Spinal cord (tissue), 10 donors: ENCODE results near the gene SPATA3. TPM values are rescaled to one million over a fixed set of nuclear protein-coding genes. Genes with fewer than 3 reads are reported as not detected.
"Not testable (repeated sequence)": the region's sequence is repeated elsewhere in the genome, so short reads cannot be mapped to it uniquely, and the experiment has no call there.

Experiments used
- DNase-seq, 6 donors: peaks; one replicate each; pipeline versions ENCODE4 v3.0.0 to v3.0.0-alpha.2; 2013 to 2015; ENCODE audit warnings: low spot score in 6 of 6, low read depth in 4 of 6
- H3K27ac ChIP-seq: one replicate; pipeline ENCODE4 v1.5.1; 2013; ENCODE audit warnings: low read depth, low read length, control low read depth
- H3K27me3 ChIP-seq: one replicate; pipeline ENCODE4 v1.6.1; 2013; ENCODE audit warnings: low read length; ENCODE audit not compliant: control insufficient read depth, insufficient read depth
- H3K36me3 ChIP-seq: one replicate; pipeline ENCODE4 v1.6.1; 2013; ENCODE audit warnings: low read length; ENCODE audit not compliant: control insufficient read depth, insufficient read depth
- H3K4me1 ChIP-seq: one replicate; pipeline ENCODE4 v1.6.1; 2013; ENCODE audit warnings: low read length; ENCODE audit not compliant: control insufficient read depth, insufficient read depth
- H3K4me3 ChIP-seq: one replicate; pipeline ENCODE4 v1.5.1; 2013; ENCODE audit warnings: low read depth, low read length, control low read depth
- H3K9me3 ChIP-seq: one replicate; pipeline ENCODE4 v1.6.1; 2013; ENCODE audit warnings: low read length; ENCODE audit not compliant: control insufficient read depth, insufficient read depth
- WGBS: methylation state at CpG from one replicate; pipeline ENCODE4 v1.1.5; 2013; ENCODE audit warnings: missing lambda C conversion rate; ENCODE audit not compliant: insufficient coverage; 5-methylcytosine and 5-hydroxymethylcytosine counted together
- polyA plus RNA-seq, 2 donors: library from polyadenylated mRNA; unstranded; fragments of 120-200 nt; gene quantifications; one replicate each; pipeline ENCODE4 v1.2.1, GENCODE V29; 2013; ENCODE audit not compliant: insufficient read length in 2 of 2
- total RNA-seq, 2 donors: library from RNA; depleted of rRNA in 1 of 2; stranded (reverse); fragments of 120-200 nt in 1 of 2; fragments of >200 nt in 1 of 2; gene quantifications; one replicate each; pipeline versions ENCODE4 v1.2.3 to v1.2.4, GENCODE V29; 2013 to 2014
- donor health status: healthy.

SPATA3 gene
- total and polyA plus RNA-seq, 4 donors: not detected

DNA sequence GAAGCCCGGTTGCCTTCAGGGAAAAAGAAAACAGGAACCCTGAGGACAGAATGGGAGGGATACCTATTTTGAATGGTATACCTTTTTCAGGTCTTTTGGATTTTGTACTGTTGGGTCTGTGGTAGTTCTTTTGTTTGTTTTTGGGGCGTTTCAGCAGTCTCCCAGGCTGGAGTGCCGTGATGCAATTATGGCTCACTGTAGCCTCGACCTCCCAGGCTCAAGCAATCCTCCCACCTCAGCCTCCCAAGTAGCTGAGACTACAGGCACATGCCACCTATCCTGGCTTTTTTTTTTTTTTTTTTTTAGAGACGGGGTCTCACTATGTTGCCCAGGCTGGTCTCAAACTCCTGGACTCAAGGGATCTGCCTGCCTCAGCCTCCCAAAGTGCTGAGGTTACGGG is 27.6 kb upstream of the SPATA3 start:
- H3K4me3 ChIP-seq, H3K27me3 ChIP-seq, H3K9me3 ChIP-seq, DNase-seq, H3K4me1 ChIP-seq, H3K36me3 ChIP-seq, H3K27ac ChIP-seq: not testable (repeated sequence)
- WGBS: 96% methylated on average over 5 of the region's 6 CpGs

DNA sequence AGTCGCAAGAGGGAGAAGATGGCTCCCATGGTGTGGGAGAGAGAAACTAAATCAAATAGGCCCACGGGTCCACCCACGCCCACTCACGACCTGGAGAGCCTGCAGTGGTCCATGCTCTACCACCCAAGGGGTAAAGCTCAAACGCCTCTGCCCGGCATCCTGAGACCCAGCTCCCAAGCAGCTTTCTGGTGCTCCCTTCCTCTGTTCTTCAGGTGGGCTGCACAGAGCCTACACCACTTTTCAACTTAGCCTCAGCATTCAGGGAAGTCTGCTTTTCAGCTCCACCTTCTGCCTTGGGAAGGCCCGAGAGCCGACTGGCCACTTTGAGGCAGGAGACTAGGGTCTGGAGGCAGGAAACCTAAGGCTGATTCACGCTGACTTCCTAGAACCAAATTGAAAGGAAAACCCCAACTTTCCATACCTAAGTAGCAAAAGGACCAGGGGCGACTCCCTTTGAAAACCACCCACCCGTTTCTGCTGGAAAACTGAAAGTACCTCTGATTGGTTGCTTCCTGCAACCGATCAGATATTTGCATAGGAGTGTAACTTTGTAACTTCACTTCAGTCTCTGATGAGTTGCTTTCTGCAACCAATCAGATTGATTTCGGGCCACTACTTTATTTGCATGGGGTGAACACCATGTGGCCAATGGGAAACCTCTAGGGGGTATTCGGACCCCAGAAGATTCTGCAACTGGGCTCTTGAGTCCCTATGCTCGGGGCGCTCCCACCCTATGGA is 26.8 kb upstream of the SPATA3 start:
- no peak for DNase-seq
- WGBS: 89% methylated on average over 11 of the region's 16 CpGs
- H3K36me3 ChIP-seq: no peaks in the 10 kb centered on the region

DNA sequence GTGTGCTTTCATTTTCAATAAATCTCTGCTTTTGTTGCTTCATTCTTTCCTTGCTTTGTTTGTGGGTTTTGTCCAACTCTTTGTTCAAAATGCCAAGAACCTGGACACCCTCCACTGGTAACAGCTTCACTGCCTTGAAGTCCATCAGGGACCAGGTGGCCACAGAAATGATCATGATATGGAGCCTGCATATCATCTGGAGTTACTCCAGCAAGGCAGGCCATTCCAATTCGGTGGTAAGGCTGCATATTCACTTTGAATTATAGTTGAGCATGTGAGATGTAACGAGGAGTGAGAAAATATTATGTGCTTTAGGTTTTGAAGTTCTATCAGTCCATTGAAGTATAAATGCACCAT is 26.3 kb upstream of the SPATA3 start:
- 86% methylated on average over 2 of the region's 2 CpGs for WGBS

More for the DNA sequence above, 26.8 kb upstream of the SPATA3 start:
- Histone ChIP-seq H3K27ac (no peak overlapping the region), H3K4me3 (no peak overlapping the region), H3K27me3 (no peaks in the 10 kb centered on the region), H3K9me3 (no peaks in the 10 kb centered on the region), H3K4me1 (no peaks in the 10 kb centered on the region)

DNA sequence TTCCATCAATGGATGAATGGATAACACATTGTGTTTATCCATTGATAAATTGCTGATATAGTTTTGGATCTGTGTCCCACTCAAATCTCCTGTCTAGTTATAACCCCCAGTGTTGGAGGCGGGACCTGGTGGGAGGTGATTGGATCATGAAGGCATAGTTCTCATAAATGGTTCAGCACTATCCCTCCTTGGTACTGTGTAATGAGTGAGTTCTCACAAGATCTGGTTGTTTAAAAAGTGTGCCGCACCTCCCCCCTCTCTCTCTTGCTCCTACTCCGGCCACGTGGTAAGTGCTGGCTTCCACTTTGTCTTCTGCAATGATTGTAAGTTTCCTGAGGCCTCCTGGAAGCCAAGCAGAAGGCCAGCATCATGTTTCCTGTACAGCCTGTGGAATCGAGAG is 23.9 kb upstream of the SPATA3 start:
- Histone ChIP-seq H3K27me3 (no peaks in the 10 kb centered on the region), H3K4me3 (no peak overlapping the region)
- 80% methylated on average over 1 of the region's 5 CpGs for WGBS

More for the DNA sequence above, 26.3 kb upstream of the SPATA3 start:
- Histone ChIP-seq H3K4me3 (no peak overlapping the region), H3K27me3 (no peaks in the 10 kb centered on the region), H3K9me3 (no peaks in the 10 kb centered on the region), H3K36me3 (no peaks in the 10 kb centered on the region), H3K4me1 (no peaks in the 10 kb centered on the region), H3K27ac (no peak overlapping the region)
- no peak for DNase-seq

DNA sequence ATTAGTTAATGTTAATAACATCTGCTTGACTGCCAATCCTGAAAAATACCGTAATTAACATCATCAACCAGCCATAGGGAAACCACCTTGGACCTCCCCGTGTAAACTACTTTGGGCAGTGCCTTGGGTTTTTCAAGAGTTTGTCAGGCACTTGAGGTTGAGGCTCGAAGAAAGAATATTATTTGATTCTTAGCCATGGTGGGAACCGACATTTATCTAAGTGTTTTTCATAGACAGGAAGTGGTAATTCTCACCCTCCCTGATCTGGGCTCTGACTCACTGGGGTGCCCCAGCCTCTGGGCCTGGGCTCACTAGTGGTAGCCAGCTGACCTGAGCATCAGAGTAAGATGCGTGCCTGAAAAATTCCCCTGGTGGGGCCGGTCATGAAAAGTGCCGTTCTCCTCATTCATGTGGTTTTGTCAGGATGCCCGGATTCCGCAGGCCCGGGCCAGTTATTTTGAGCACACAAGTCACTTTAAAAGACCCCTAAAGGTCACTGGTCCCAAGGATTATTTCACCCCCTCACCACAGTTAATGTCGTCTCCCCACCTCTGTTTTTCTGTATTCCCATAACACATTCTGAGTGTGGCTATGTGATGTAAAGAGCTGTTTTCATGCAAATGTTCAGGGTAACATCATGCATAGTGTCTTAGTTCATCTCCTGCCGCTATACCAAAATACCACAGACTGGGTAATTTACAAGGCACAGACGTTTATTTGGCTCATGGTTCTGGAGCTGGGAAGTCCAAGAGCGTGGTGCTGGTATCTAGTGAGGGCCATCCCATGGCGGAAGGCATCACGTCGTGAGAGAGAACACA is 21.6 kb upstream of the SPATA3 start:
- H3K27me3 ChIP-seq: no peaks in the 10 kb centered on the region
- H3K9me3 ChIP-seq: no peaks in the 10 kb centered on the region
- H3K4me3 ChIP-seq: no peak overlapping the region
- WGBS: 92% methylated on average over 12 of the region's 17 CpGs
- no peak for DNase-seq
- H3K4me1 ChIP-seq: no peaks in the 10 kb centered on the region
- H3K27ac ChIP-seq: no peak overlapping the region
- no peaks in the 10 kb centered on the region for H3K36me3 ChIP-seq

More for the DNA sequence above, 23.9 kb upstream of the SPATA3 start:
- Histone ChIP-seq H3K36me3 (no peaks in the 10 kb centered on the region), H3K9me3 (no peaks in the 10 kb centered on the region), H3K27ac (no peak overlapping the region), H3K4me1 (no peaks in the 10 kb centered on the region)
- no peak for DNase-seq

DNA sequence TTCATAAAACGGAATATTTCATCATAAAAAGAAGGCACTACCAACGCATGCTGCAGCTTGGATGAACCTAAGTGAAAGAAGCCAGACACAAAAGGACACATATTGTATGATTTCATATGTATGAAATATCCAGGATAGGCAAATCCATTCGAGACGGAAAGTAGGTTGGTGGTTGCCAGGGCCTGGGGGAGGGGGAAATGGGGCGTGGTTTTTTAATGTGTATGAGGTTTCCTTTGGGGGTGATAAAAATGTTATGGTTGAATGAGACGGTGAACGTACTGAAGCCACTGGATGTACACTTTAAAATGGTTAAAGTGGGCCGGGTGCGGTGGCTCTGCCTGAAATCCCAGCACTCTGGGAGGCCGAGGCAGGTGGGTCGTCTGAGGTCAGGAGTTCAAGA is 20.0 kb upstream of the SPATA3 start:
- Histone ChIP-seq H3K27me3 (no peaks in the 10 kb centered on the region), H3K4me3 (no peak overlapping the region), H3K4me1 (no peaks in the 10 kb centered on the region), H3K9me3 (no peaks in the 10 kb centered on the region), H3K36me3 (no peaks in the 10 kb centered on the region), H3K27ac (no peak overlapping the region)
- DNase-seq: no peak
- 77% methylated on average over 9 of the region's 11 CpGs for WGBS

DNA sequence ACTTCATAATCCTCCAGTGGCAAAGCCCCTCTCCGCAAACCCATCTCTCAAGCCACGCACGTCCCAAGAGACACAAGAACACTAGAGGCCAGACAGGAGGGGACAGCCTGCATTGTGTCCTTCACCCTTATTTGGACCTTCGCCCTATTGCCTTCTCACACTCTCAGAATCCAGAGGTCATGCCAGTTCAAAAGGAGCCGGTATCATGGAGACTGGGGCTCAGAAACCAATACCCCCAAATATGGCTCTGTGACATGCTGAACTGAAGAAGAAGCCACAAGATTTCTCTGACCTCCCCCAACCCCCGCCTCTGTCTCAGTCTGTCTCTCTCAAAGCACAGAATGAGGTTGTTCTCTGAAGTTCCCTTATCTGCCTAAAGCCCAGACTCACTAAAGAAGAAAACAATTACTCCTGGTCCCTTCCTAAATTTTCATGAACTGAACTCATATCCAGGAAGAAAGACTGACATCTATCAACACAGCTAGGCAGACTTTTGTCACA is 19.2 kb upstream of the SPATA3 start:
- Histone ChIP-seq H3K4me1 (no peaks in the 10 kb centered on the region), H3K36me3 (no peaks in the 10 kb centered on the region), H3K9me3 (no peaks in the 10 kb centered on the region), H3K27ac (no peak overlapping the region), H3K4me3 (no peak overlapping the region), H3K27me3 (no peaks in the 10 kb centered on the region)
- 53% methylated on average over 5 of the region's 6 CpGs for WGBS
- DNase-seq: no peak

DNA sequence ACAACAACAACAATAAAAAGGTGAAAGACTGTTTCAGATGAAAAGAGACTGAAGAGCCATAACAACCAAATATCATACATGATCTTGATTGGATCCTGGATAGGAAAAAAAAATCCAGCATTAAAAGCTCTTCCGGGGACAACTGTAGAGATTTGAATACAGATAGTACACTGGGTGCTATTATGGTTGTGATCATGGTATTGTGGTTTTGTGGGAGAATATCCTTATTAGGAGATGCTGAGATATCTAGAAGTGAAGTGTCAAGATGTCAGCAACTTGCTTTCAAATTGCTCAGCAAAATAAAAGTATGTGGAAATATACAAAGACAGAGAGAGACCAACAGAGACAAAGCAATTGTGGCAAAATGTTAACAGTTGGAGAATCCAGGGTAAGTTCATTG is 15.5 kb upstream of the SPATA3 start:
- Histone ChIP-seq H3K27me3 (no peaks in the 10 kb centered on the region), H3K4me3 (no peak overlapping the region), H3K4me1 (no peaks in the 10 kb centered on the region), H3K36me3 (no peaks in the 10 kb centered on the region), H3K9me3 (no peaks in the 10 kb centered on the region), H3K27ac (no peak overlapping the region)
- WGBS: 100% methylated on average over 1 of the region's 1 CpG
- DNase-seq: no peak

DNA sequence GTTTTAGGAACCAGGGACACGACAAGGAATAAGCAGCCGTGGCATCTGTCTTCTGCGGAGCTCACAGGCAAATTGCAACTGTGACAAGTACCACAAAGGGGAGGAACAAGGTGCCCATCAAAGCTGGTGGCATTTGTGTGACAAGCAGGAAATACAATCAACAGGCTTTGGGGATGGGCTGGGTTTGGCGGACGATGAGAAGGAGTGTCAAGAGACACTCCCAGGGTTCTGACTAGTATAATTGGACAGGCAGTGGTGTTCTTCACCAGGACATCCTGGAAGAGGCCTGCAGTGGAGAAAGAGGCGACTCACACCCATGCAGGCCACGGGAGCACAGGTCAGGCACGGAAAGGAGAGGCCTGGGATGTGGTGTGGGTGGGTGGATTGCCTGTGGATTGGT is 14.2 kb upstream of the SPATA3 start:
- no peaks in the 10 kb centered on the region for H3K9me3 ChIP-seq
- peaks cover 2% of the 10 kb centered on the region for H3K4me1 ChIP-seq
- H3K4me3 ChIP-seq: no peak overlapping the region
- 77% methylated on average over 8 of the region's 8 CpGs for WGBS
- peaks cover 1% of the 10 kb centered on the region for H3K27me3 ChIP-seq
- DNase-seq: no peak
- no peaks in the 10 kb centered on the region for H3K36me3 ChIP-seq
- H3K27ac ChIP-seq: no peak overlapping the region

DNA sequence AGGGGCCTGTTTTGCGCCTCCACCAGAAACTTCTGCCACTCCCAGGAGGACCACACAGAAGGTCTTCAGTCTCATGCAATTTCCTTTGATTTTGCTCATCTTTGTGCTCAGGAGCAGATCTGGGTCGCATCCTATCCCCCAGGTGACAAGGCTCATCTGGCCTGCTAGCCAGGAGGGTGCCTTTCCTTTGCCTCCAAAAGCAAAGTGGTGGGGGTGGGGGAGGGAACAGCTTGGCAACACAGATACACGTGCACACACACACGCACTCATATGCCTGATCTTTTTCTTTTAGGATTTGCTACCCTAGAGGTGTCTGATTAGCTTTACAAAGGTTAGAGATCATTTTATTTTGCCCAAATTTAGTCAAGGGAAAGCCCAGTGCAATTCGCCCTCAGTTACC is 13.8 kb upstream of the SPATA3 start:
- no peaks in the 10 kb centered on the region for H3K9me3 ChIP-seq
- peaks cover 5% of the 10 kb centered on the region for H3K27me3 ChIP-seq
- DNase-seq: no peak
- H3K36me3 ChIP-seq: no peaks in the 10 kb centered on the region
- no peak overlapping the region for H3K27ac ChIP-seq
- WGBS: 75% methylated on average over 1 of the region's 5 CpGs
- H3K4me1 ChIP-seq: peaks cover 6% of the 10 kb centered on the region
- H3K4me3 ChIP-seq: no peak overlapping the region
